Vagina (tissue), 2 donors: ENCODE measurements around the gene TRIO. TPM values are rescaled to one million over a fixed set of nuclear protein-coding genes. Genes with fewer than 3 reads are reported as not detected.

Experiments
- DNase-seq, 2 donors: peaks; one replicate each; pipeline ENCODE4 v3.0.0-alpha.2; 2017; ENCODE audit errors: extremely low spot score in 2 of 2
- H3K27ac ChIP-seq: fragments of 200-600 bp; sonication (generic); one replicate; pipeline ENCODE4 v1.5.1; 2019
- H3K27me3 ChIP-seq: fragments of 200-600 bp; sonication (generic); one replicate; pipeline ENCODE4 v1.5.1; 2019
- H3K36me3 ChIP-seq, 2 donors: fragments of 200-600 bp; sonication (generic); one replicate each; pipeline ENCODE4 v1.5.1; 2017 to 2019
- H3K4me1 ChIP-seq: fragments of 200-600 bp; sonication (generic); one replicate; pipeline ENCODE4 v1.5.1; 2019
- H3K4me3 ChIP-seq, 2 donors: fragments of 200-600 bp; sonication (generic); 1 replicate in 1 of 2; 2 replicates in 1 of 2; pipeline ENCODE4 v1.5.1; 2016 to 2019
- H3K9me3 ChIP-seq: fragments of 200-600 bp; sonication (generic); one replicate; pipeline ENCODE4 v1.5.1; 2019
- POLR2A ChIP-seq, 2 donors: fragments of 450-650 bp; IDR thresholded peaks; one replicate each; pipeline ENCODE4 v1.6.1; 2017; ENCODE audit warnings: antibody characterized with exemption in 2 of 2, mild to moderate bottlenecking in 2 of 2, moderate library complexity in 2 of 2
- POLR2AphosphoS5 ChIP-seq, 2 donors: sonication (generic); formaldehyde crosslinking; IDR thresholded peaks; one replicate each; pipeline ENCODE4 v1.9.0; 2017; ENCODE audit warnings: antibody characterized with exemption in 2 of 2, mild to moderate bottlenecking in 2 of 2, low read depth in 1 of 2; ENCODE audit not compliant: insufficient read depth in 1 of 2
- intact Hi-C: fragments of 100-400 bp; cut with DNase I; formaldehyde crosslinking; loops from one replicate; pipeline ENCODE4 v1.15.1; 2023
- total RNA-seq: library from RNA; depleted of rRNA; stranded (reverse); fragments of >200 nt; gene quantifications from one replicate; pipeline ENCODE4 v1.2.3, GENCODE V29; 2016
- TF ChIP-seq, protein P1 (sequence below), 3 experiments: fragments of 450-650 bp in 2 of 3; fragments of 200-600 bp in 1 of 3; sonication (generic) in 1 of 3; IDR thresholded peaks; one replicate each; pipeline ENCODE4 v1.5.1; 2017 to 2019; ENCODE audit warnings: antibody characterized with exemption in 3 of 3, mild to moderate bottlenecking in 2 of 3, moderate library complexity in 2 of 3

Gene TRIO
- total RNA-seq, 1 donor from 2014 or later = 142 TPM

DNA sequence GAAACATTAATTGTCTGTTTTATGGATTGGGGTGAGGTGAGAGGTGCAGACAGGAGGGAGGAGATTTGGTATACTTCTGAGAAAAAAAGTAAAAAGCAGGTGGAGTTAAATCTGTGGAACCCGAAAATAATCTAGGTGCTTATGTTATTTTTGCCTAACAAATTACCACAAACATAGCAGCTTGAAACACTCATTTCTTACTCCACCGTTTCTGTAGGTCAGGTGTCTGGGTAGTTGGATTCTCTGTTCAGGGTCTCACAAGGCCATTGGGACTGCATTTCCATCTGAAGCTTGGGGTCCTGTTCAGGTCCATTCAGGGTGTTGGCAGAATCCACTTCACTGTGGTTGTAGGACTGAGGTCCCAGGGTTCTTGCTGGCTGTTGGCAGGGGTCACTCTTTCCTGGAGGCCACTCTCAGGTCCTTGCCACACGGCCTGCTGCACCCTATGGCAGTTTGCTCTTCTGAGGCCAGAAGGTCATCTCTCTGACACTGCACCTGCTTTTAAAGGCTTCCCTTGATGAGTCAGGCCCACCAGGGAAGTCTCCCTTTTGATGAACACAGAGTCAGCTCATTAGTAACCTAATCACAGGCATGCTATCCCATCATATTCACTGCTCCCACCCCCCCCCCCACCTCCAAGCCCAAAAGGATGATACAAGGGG is 82.2 kb downstream of the TRIO start:
- no peaks in the 10 kb centered on the region for H3K27me3 ChIP-seq
- H3K9me3 ChIP-seq = no peaks in the 10 kb centered on the region
- peaks cover 6% of the 10 kb centered on the region for H3K4me1 ChIP-seq
- TF ChIP-seq POLR2AphosphoS5 (IDR thresholded peaks at IDR 0.05; ENCODE audit: insufficient read depth in 1 of 2, low read depth in 1 of 2) = no peak
- no peak for TF ChIP-seq POLR2A (IDR thresholded peaks at IDR 0.05)
- TF ChIP-seq, protein P1, sequence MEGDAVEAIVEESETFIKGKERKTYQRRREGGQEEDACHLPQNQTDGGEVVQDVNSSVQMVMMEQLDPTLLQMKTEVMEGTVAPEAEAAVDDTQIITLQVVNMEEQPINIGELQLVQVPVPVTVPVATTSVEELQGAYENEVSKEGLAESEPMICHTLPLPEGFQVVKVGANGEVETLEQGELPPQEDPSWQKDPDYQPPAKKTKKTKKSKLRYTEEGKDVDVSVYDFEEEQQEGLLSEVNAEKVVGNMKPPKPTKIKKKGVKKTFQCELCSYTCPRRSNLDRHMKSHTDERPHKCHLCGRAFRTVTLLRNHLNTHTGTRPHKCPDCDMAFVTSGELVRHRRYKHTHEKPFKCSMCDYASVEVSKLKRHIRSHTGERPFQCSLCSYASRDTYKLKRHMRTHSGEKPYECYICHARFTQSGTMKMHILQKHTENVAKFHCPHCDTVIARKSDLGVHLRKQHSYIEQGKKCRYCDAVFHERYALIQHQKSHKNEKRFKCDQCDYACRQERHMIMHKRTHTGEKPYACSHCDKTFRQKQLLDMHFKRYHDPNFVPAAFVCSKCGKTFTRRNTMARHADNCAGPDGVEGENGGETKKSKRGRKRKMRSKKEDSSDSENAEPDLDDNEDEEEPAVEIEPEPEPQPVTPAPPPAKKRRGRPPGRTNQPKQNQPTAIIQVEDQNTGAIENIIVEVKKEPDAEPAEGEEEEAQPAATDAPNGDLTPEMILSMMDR (IDR thresholded peaks at IDR 0.05) = no peak
- H3K36me3 ChIP-seq = no peaks in the 10 kb centered on the region
- intact Hi-C loops = no loop called here
- H3K4me3 ChIP-seq = no peak overlapping the region
- DNase-seq = no peak
- no peak overlapping the region for H3K27ac ChIP-seq

DNA sequence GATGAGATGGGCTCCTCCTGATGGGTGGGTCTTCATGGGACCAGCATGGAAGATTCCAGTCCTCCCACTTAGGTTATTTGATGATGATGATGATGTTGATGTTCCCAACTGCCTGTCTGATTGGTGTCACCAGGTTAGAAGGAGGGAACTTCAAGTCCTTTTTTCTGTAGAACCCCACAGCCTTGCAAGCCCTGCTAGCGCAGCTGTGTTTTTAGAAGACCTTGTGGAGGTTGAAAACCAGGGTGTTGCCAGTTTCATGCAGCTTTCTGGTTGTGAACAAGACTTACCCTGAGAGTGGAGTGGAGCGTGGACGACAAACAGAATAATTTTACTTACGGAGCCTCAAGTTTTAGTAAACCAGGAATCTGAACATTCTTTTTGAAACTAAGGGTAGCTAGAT is 83.0 kb downstream of the TRIO start:
- TF ChIP-seq, protein P1 (IDR thresholded peaks at IDR 0.05) = no peak
- no peak for TF ChIP-seq POLR2A (IDR thresholded peaks at IDR 0.05)
- no peak for TF ChIP-seq POLR2AphosphoS5 (IDR thresholded peaks at IDR 0.05; ENCODE audit: insufficient read depth in 1 of 2, low read depth in 1 of 2)
- intact Hi-C loops = no loop called here
- Histone ChIP-seq H3K4me1 (peaks cover 5% of the 10 kb centered on the region), H3K27me3 (no peaks in the 10 kb centered on the region), H3K4me3 (no peak overlapping the region), H3K36me3 (no peaks in the 10 kb centered on the region), H3K27ac (no peak overlapping the region), H3K9me3 (no peaks in the 10 kb centered on the region)
- no peak for DNase-seq

- H3K4me1 ChIP-seq = peaks cover 9% of the 10 kb centered on the region
- no peaks in the 10 kb centered on the region for H3K36me3 ChIP-seq
- no peak for TF ChIP-seq POLR2AphosphoS5 (IDR thresholded peaks at IDR 0.05; ENCODE audit: insufficient read depth in 1 of 2, low read depth in 1 of 2)
- no peak for TF ChIP-seq POLR2A (IDR thresholded peaks at IDR 0.05)
- TF ChIP-seq, protein P1 (IDR thresholded peaks at IDR 0.05) = no peak
- no peak overlapping the region for H3K4me3 ChIP-seq
- no peaks in the 10 kb centered on the region for H3K9me3 ChIP-seq
- intact Hi-C loops = no loop called here
- DNase-seq = no peak
- no peak overlapping the region for H3K27ac ChIP-seq
- H3K27me3 ChIP-seq = no peaks in the 10 kb centered on the region
Measured at GRCh38 chr5:14226554-14226953, 83.4 kb downstream of the TRIO start.

GRCh38 chr5:14226992-14227391 is 83.8 kb downstream of the TRIO start:
- no peaks in the 10 kb centered on the region for H3K9me3 ChIP-seq
- TF ChIP-seq, protein P1 (IDR thresholded peaks at IDR 0.05) = no peak
- no peak for TF ChIP-seq POLR2A (IDR thresholded peaks at IDR 0.05)
- TF ChIP-seq POLR2AphosphoS5 (IDR thresholded peaks at IDR 0.05; ENCODE audit: insufficient read depth in 1 of 2, low read depth in 1 of 2) = no peak
- no peak overlapping the region for H3K4me3 ChIP-seq
- no peaks in the 10 kb centered on the region for H3K27me3 ChIP-seq
- peaks cover 14% of the 10 kb centered on the region for H3K4me1 ChIP-seq
- no peak for DNase-seq
- H3K27ac ChIP-seq = no peak overlapping the region
- intact Hi-C loops = no loop called here
- no peaks in the 10 kb centered on the region for H3K36me3 ChIP-seq

DNA sequence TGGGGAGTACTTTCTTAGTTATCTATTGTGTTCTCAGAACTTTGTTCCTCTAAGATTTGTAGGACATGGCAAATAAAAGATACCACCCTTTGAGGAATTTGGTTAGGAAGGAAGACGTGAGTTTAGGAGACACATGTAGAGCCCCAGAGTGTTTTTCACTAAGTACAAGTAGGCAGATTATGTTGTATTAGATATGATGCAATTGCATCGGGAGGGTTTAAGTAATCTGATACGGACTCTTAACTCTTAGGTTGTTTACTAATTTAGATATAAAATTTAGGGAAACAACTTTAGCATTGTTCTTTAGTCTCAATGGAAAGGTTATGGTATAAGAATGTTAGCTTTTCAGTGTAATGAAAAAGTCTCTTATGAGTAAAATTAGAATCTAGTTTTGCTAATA is 84.4 kb downstream of the TRIO start:
- DNase-seq = no peak
- no peak overlapping the region for H3K4me3 ChIP-seq
- no peaks in the 10 kb centered on the region for H3K9me3 ChIP-seq
- H3K4me1 ChIP-seq = peaks cover 15% of the 10 kb centered on the region
- intact Hi-C loops = no loop called here
- TF ChIP-seq POLR2A (IDR thresholded peaks at IDR 0.05) (no peak), POLR2AphosphoS5 (IDR thresholded peaks at IDR 0.05; ENCODE audit: insufficient read depth in 1 of 2, low read depth in 1 of 2) (no peak)
- H3K27ac ChIP-seq = no peak overlapping the region
- no peaks in the 10 kb centered on the region for H3K27me3 ChIP-seq
- H3K36me3 ChIP-seq = no peaks in the 10 kb centered on the region
